GM15510 (cell line): Measurements from ENCODE around the gene GATA5.

Experiments used
- POLR2A ChIP-seq: IDR thresholded peaks from 3 replicates; pipeline ENCODE4 v1.6.1; 2011; ENCODE audit warnings: borderline replicate concordance; ENCODE audit not compliant: insufficient read length; ENCODE audit errors: extremely low read depth

The GATA5 gene

GRCh38 chr20:62485062-62485700 lies 9.4 kb upstream of the GATA5 start:
- no peak for TF ChIP-seq POLR2A

DNA sequence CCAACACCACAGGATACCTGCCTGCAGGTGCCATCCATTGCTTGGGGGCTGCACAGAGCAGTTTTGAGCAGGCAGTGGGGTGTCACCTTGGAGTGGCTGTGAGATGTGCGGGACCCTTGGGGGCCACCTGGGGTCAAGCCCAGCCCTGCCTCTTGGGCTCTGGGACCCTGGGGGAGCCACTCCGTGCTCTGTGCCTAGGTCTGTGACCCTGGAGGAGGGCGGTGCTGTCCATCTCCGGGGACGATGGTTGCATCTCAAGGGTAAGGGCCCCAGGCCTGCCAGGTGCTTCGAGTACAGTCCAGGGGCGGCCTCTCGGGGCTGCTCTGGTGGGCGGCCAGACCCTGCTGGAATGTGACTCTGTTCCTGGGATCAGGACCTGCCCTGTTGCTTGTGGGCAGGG lies 8.7 kb upstream of the GATA5 start:
- TF ChIP-seq POLR2A: no peak

DNA sequence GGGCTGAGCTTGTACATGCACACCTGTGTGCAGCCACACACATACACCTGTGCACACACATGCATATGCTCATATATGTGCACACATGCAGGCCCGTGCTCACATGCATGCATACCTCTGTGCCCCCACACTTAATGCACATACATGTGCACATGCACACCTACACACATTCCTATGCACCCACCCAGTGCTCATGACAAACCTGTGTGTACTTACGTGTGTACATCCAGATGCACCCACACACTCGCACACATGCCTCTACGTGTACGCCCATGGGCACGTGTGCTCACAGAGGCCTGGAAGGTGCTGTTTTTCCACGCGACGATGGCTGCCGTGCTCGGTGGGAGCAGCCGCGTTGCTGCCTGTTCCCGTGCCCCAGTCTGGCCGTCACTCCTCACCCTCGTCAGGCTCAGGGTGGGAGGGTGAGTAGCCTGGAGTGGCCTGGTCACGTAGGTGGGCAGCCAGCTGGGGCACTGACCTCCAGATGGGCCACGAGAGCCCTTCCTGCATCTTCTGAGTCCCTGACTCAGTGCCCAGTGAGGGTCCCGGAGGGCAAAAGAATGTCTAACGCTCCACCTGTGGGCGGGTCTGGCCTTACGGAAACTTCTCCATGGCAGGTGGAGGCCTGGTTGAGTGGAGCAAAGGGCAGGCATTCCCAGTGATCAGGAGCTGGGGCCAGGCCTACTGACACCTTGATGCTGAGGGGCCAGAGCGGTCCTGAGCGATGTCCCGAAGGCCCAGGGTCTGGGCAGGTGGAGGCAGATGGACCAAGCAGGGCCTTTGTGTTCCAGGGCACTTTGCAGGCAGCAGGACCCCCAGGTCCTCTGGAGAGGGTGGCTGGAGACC lies 8.0 kb upstream of the GATA5 start:
- TF ChIP-seq POLR2A: no peak

GRCh38 chr20:62482974-62483373 lies 7.2 kb upstream of the GATA5 start:
- TF ChIP-seq POLR2A: no peak

- TF ChIP-seq POLR2A: no peak
Observed at GRCh38 chr20:62482146-62482809, 6.5 kb upstream of the GATA5 start.

GRCh38 chr20:62481425-62482145 lies 5.8 kb upstream of the GATA5 start:
- TF ChIP-seq POLR2A: no peak

GRCh38 chr20:62480318-62480717 lies 4.5 kb upstream of the GATA5 start:
- no peak for TF ChIP-seq POLR2A

DNA sequence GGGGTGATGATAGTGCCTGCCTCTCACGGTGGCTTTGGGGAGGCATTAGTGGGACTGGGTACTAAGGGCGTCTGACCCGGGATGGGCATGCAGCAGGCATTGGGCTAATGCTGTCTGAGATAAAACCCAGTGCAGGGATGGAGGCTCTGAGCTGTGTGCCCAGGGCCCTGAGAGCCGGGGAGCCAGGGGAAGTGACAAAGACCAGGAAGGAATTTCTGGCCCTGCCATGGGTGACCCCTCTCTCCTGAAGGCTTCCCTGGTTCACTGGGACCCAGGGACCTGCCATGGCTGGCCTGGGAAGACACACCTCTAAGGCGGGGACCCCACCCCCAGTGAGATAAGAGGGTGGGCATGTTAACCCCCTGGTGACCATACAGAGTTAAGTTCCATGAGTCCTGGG lies 3.9 kb upstream of the GATA5 start:
- TF ChIP-seq POLR2A: no peak

DNA sequence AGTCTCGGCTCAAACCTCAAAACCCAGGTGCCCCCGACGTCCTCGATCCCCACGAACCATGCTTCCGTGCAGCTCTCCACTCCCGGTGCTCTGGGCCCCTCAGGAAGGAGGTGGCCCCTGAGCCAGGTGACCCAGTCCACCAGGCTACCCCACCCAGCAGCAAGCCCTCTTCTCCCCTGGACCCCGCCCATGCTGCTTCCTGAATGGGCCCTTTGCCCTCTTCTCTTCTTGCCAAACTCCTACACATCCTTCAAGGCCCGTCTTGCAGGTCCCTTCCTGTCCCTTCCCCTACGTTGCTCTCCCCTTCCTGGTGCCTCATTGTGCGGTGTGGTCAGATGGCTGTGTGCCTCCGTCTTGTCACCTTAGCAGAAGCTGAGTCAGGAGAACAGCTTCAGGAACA lies 3.4 kb upstream of the GATA5 start:
- no peak for TF ChIP-seq POLR2A

DNA sequence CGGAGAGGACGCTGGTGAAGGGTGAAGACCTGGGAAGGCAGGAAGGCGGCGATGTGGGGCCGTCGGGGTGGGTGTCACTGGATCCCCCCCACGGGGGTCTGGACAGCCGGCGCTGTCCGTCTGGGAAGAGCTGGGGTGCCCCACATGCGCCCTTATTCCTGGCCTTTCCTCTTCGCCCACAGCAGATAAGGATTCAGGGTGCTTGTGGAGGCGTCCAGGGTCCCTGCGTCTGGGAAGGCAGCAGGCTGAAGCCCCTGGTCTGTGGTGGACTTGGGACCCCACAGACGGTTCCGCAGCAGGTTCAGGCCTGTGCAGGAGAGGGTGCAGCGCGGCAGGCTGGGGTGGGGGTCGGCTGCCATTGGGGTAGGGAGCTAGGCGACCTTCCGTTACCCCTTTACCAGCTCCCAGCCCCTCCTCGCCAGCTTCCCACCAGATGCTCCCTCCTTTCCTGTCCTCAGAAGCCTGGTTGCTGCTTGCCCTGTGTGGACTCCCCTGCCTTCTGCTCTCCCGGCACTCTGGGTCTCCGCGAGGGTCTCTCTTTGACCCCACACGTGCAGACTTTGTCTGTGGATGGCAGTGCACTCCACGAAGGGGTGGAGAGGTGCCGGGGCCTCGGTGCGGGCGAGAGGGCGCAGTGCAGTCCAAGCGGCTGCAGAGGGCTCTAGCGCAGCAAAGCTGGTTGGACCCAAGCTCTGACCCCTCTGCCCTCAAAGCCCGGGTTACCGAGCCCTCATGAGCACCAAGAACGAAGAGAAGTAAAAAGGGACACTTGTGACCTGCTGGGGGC lies 2.1 kb upstream of the GATA5 start:
- no peak for TF ChIP-seq POLR2A

DNA sequence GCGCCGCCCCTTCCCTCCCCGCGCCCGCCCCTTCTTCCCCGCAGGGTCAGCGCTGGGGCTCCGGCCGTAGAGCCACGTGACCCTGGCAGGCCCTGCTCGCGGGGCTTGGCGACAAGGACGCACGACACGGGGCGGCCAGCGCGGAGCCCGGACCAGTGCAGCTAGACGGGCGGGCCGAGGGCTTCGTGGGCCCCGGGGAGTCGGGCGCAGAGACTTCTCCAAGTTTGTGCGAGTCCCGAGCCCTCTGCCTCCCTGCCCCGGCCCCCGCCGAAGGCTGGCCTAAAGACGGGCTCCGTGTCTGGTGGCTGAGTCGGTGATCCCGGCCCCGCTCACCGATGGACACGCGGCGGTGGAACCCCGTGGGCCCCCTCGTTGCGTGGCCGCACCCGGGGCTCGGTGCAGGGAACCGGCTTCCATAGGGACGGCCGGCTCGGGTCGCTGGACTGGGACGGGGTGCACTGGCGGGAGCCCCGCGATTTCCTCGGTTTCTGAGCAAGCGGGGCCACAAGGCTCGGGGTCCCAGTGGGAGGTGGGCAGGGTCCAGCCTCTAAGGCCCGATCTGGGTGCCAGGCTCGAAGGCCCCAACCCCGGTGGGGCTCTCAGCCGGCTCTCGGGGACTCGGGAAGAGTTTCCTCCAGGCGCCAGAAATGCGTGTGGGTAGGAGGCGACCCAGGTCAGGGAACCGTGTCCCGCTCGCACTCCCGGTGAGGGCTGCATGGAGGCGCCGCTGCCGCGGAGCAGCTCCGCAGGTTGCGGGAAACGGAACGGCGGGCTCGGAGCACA lies 452 bp upstream of the GATA5 start:
- no peak for TF ChIP-seq POLR2A

DNA sequence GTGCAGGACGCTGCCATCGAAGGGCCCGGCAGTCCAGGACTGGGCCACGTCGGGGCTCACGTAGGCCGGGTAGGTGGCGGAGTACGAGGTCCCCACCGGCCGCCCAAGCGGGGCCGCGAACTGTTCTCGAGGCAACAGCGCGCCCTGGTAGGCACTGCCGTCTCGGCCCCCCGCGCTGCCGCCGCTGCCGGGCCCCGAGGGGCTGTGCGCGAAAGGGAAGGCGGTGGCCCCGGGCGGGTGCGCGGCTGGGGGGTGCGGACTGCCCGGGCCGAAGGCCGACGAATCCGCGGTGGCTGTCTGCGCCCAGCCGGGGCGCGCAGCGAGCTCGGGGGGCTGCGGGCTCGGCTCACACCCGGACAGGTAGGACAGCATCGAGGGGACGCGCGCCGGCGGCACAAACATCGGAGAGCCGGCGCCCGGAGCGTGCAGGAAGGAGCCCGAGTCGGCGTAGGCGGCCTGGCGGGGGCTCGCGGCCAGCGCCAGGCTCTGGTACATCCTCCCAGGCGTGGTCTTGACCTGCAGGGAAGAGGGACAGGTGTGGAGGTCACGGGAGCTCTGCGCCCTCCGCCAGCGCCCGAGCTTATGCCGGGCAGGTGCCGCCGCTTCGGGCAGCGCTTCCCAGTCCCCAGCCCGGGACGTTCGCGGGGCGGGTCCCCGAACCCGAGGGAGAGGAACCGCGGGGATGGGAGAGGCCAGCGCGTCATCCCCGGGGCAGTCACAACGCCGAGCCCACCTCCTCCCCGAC lies 596 bp downstream of the GATA5 start:
- TF ChIP-seq POLR2A: no peak

DNA sequence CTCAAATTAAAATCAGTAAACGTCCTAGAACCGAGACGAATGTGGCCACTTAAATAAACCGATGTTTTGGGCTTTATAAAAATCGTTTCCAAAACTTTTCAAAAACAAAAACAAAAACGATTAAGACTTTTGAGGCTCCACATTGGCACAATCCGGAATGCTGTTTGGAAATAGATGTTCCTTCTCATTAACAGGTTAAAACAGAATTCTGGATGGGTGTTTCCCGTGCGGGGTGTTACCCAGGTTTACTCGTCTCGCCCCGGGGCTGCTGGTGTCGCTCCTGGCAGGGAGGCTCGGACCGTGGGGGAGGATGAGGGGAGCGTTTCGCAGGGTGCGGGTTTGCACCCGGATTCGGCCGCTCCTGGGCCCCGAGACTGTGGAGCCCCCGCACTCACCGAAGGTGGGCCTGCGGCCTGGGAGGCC lies 1.2 kb downstream of the GATA5 start:
- no peak for TF ChIP-seq POLR2A
